Activated CD4-positive, alpha-beta T cell treated with anti-CD3 and anti-CD28 coated beads, Interleukin-2, amount 50 U/mL, for 24 hours (primary cell): ENCODE data around the gene TRNAU1AP.
"Not testable (repeated sequence)": the region's sequence is repeated elsewhere in the genome, so short reads cannot be mapped to it uniquely, and the experiment has no call there.

Source experiments
- DNase-seq, 2 donors: peaks; one replicate each; pipeline ENCODE4 v3.0.0-alpha.2; 2020; ENCODE audit warnings: low read depth in 1 of 2, low spot score in 1 of 2

Gene TRNAU1AP

DNA sequence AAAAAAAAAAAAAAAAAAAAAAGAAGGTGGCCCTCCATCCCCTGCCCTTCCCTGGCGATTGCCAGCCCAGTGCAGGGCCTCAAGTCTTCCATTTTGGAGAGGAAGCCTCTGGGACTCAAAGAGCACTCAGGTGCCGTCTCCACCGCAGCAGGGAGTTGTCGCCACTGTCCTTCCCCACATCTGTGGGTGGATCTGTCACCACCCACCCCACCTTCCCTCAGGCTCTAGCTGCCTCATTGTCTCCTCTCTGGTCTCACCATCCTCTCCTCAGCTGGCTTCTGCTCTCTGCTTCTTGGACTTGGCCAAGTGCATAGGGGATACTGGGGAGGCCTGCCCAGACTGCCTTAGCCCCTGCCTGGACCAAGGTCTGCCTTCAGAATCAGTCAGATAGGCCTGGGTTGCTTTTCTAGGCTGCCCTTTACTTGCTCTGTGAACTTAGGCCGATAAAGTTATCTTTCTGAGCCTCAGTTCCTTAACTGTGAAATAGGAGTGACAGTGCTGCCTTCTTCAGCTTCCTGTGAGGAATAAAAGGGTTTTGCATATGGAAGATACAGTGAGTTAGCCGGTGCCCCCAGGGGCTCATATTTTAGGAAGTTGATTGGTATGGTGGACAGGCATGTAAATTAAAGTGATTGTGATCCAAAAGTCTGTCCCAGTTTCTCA, 31.3 kb upstream of the TRNAU1AP start:
- no peak for DNase-seq

DNA sequence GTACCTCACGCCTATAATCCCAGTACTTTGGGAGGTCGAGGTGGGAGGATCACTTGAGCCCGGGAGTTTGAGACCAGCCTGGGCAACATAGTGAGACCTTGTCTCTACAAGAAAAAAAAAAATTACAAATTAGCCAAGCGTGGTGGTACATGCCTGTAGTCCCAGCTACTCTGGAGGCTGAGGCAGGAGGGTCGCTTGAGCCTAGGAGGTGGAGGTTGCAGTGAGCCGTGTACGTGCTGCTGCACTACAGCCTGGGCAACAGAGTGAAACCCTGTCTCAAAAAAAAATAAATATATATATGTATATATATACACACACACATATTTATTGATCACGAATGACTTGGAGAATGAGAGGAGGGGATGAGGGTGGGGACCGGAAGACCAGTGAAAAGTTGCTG, 30.3 kb upstream of the TRNAU1AP start:
- not testable (repeated sequence) for DNase-seq

DNA sequence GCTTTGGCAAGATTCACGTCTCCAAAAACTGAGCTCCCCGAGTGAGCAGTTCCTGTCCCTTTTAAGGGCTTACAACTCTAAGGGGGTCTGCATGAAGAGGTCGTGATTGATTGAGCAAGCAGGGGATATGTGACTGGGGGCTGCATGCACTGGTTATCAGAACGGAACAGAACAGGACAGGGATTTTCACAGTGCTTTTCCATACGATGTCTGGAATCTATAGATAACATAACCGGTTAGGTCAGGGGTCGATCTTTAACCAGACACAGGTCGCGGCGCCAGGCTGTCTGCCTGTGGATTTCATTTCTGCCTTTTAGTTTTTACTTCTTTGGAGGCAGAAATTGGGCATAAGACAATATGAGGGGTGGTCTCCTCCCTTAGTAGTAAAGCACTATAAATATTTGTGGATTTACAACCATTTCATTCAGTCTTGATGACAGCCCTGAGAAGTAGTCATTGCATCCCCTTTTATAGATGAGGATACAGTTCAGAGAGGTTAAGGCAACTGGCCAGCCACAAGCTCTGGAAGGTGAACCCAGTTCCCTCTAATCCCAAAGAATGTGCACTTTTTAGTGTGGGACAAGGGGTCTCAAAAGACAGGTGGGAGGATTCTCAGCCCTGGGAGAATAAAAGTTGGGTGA, 27.8 kb upstream of the TRNAU1AP start:
- not testable (repeated sequence) for DNase-seq

DNA sequence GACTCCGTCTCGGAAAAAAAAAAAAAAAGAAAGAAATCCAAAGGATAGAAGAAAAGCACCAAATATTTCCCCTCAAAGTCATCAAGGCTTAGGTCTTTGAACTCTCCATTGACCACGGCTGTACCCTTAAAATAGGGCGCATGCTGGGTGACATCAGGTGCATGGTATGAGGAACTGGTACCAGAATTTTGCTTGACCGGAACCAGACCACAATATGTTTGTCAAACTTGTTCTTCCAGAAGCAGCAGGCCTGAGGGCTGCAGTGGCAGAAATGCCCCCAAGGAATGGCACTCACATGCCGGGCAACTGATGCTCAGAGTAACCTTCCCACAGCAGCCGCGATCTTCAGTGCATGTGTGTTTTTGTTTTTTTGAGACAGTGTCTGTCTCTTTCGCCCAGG, 26.0 kb upstream of the TRNAU1AP start:
- DNase-seq = no peak

DNA sequence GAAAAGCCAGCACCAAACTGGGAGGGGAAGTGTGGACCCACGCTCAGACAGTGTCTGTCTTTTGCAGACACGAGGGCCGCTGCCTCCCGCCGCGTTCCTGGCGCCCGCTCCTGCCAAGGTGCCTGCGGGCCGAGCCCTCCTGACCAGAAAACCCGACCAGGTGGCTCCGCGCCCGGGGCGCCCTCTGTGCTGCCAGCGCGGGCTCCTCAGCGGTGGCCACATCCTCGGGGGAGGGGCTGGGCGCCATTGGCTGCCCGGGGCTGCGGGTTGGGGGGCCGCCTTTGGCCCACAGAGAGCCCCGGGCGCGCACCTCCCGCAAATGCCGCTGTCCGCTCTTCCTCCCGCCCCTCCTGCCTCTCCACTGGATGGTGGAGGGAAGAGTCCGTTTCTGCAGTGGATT, 22.4 kb upstream of the TRNAU1AP start:
- no peak for DNase-seq

DNA sequence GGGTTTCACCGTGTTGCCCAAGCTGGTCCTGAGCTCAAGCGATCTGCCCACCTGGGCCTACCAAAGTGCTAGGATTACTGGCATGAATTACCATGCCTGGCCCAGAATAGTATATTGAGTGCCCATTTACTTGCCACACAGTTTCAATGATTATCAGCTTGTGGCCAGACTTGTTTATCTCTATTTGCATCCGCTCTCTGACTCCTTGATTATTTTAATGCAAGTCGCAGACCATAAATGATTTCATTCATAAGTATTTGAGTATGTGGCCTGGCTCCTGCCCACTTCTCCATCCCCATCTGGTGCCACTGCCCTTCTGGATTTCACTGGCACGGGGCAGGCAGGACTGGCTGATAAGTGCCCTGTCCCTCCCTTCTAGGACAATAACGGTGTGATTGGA, 18.2 kb upstream of the TRNAU1AP start:
- DNase-seq = no peak

DNA sequence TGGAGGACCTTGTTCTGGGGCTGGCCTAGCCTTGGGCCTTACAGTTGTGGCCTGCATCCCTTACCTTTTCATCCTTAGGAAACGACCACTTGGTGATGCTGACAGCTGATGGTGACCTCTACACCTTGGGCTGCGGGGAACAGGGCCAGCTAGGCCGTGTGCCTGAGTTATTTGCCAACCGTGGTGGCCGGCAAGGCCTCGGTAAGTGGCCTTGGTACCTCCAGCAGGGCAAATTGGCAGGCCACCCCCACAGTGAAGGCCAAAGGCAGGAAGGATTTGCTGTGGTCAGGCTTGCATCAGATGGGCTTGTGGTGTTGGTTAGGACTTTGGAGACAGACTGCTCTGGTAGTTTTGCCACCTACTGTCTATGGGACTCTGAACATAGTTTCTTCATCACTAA, 17.7 kb upstream of the TRNAU1AP start:
- no peak for DNase-seq

DNA sequence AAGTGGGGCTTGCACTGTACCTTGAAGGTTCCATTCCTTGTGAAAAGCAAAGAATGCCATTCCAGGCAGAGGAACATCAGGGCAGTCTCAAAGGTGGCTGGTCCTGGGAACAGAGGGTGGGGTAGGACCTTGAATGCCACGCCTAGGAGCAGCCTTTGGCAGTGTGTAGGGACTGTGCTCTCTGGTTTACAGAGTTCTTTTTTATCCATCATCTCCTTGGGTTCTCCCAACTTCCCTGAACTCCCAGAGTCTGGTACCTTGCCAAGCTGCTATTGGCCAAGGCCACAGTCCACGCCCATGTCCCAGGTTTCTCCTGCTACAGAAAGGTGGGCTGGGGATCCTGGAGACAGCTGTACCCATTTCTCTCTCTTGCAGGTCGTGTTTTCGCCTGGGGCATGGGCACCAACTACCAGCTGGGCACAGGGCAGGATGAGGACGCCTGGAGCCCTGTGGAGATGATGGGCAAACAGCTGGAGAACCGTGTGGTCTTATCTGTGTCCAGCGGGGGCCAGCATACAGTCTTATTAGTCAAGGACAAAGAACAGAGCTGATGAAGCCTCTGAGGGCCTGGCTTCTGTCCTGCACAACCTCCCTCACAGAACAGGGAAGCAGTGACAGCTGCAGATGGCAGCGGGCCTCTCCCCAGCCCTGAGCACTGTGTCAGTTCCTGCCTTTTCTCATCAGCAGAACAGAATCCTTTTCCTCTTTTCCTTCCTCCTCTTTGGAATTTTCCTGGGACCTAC, 15.3 kb upstream of the TRNAU1AP start:
- no peak for DNase-seq

DNA sequence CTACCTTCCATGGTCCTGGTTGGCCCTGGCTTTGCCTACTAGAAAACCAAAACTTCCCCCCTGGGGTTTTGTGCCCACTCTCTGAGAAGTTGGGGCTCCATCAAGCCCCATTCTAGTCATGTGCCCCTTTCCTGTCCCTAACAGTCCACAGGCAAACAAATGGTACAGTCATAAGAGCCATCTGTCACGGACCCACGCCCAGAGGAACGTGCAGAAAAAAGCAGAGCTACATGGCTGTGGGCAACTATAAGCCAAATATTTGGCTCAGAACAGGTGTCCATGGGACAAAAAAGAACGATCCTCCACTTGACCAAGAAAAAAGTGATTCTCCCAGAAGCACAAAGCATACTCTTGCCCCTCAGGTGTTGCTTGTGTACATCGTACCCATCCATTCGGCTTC, 14.6 kb upstream of the TRNAU1AP start:
- no peak for DNase-seq

DNA sequence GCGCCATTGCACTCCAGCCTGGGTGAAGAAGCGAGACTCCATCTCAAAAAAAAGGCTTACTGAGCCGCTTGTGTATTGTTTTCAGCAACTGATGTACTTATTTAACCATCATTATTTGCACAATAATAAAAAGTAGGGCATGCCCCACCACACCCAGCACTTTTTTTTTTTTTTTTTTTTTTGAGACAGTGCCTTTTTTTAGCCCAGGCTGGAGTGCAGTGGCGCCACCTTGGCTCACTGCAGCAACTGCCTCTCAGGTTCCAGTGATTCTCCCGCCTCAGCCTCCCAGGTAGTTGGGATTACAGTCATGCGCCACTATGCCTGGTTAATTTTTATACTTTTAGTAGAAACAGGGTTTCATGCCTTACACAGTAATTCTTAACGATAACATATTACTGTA, 12.2 kb upstream of the TRNAU1AP start:
- DNase-seq = no peak

DNA sequence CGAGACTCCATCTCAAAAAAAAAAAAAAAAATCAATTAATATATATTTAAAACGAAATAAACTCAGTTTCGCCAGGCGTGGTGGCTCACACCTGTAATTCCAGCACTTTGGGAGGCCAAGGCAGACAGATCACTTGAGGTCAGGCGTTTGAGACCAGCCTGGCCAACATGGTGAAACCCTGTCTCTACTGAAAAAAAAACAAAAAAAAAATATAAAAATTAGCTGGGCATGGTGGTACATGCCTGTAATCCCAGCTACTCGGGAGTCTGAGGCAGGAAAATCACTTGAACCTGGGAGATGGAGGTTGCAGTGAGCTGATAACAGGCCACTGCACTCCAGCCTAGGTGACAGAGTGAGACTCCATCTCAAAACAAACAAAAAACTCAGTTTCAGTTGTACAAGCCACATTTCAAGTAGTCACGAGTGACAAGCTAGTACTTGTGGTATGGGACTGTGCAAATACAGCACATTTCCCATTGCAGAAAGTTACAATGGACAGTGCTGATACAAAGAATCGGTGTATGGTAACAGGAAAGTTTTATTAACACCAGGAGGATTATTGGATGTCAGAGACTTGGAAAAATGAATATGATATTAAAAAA, 11.4 kb upstream of the TRNAU1AP start:
- DNase-seq = not testable (repeated sequence)

DNA sequence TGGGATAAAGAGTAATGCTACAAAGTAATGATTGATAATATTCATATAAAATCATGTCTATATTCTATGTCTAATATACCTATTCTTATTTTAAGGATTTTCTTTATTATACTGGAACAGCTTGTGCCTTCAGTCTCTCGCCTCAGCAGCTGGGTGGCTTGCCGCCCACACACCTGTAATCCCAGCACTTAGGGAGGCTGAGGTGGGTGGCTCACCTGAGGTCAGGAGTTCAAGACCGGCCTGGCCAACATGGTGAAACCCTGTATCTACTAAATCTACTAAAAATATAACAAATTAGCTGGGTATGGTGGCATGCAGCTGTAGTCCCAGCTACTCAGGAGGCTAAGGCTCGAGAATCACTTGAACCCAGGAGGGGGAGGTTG, 7.6 kb upstream of the TRNAU1AP start:
- DNase-seq = no peak

DNA sequence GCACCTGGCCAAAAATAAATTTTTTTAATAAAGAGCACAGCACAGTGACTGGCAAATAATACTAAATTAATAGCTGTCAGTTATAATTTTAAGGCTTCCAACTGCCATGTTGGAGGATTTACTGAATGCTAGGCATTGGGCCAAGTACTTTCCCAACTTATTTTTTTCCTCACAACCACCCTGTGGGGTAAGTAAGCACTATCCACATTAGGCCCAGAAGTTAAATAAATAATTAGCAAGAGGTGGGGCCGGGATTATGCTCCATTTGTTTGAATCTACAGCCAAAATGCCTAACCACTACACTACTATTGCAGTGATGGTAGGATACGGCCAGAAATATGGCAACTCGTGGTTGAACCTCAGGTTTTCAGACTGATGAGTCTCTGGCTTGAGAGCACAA, 4.6 kb upstream of the TRNAU1AP start:
- DNase-seq = no peak

DNA sequence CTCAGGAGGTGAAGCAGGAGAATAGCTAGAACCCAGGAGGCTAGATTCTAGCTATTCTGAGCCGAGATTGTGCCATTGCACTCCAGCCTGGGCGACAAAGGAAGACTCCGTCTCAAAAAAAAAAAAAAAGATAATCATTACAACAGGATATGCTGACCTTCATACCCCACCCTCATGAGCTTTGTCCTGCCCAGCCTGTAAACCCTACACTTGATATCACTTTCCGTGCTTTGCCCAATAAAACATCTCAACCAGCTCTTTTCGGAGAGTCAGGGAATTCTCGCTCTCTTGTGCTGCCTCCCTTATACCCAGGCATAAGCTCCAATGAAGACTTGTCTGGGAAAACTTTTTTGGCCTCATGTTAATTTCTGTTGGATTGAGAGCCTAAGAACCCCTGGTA, 1.5 kb upstream of the TRNAU1AP start:
- DNase-seq = no peak

DNA sequence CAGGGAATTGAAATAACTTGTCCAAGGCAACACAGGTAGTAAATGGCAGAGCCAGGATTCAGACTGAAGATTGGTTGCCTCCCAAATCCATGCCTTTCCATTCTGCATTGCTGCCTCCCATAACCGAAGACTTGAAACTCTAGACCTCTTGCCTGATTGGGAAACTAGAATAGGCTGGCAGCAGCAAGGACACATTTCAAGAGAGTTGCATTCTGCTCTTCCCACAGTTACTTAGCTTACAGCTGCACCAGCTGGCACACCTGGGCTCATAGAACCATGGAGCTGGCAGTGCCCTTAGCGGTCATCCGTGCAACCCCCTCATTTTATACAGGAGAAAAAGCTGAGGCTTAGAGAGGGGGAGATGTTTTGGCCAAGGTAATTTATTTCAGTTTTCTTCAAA, 8.0 kb downstream of the TRNAU1AP start:
- DNase-seq = no peak

DNA sequence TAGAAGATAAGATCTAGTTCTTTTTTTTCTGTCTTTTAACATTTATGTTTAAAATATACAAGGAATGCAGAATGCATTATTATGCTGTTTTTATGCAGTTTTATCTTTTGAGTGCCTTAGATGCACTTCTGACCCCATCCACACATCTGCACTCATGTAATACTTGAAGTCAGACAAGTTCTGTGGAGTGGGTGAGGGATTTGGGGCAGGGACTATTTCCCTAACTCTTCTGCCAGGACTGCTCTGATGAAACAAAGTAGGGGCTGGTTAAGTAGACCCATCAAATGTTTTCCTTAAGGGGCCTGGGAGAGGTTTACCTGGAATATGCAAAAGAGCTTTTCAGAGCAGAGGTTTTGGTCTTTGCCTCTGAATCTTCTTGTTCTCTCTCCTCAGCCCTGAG, 11.4 kb downstream of the TRNAU1AP start:
- DNase-seq = no peak

DNA sequence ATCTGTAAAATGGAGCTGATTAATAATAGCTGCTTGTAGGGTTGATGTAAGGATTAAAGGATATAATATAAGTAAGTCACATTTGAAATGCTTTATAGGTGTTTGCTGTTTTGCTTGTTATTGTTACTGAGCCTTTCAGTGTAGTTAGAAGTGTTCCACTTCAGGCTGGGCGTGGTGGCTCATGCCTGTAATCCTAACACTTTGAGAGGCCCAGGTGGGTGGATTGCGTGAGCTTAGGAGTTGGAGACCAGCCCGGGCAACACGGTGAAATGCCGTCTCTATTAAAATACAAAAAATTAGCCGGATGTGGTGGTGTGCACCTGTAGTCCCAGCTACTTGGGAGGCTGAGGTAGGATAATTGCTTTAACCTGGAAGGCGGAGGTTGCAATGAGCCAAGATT, 12.2 kb downstream of the TRNAU1AP start:
- DNase-seq = no peak

DNA sequence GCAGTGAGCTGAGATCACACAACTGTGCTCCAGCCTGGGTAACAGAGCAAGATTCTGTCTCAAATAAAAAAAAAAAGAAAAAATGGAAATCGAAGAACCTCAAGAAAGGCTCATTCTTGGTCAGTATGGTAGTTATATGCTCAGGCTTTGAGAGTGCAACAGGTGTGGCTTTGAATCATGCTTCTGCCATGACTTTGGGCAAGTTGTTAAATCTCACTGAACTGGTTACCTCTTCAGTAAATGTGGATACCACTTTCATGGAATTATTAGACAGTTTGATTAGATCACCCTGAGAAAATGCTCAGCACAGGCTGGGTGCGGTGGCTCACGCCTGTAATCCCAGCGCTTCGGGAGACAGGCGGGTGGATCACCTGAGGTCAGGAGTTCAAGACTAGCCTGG, 12.8 kb downstream of the TRNAU1AP start:
- DNase-seq = no peak

DNA sequence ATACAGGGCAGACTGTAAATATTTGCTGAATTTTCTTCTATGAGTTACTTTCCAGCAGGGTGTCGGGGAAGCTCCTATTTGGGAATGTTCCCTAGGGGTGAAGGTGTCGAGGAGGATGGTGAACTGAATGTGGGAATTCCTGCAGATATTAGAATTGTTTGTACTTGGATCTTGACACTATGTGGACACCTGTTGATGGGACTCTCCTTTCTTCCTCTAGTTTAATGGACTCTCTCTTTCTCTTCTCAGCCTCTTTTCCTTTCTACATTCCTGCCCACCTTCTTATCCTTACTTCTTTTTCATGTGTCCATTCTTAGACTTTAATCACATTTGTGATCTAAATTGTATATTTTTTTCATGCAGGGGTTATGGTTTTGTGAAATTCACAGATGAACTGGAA, 14.0 kb downstream of the TRNAU1AP start:
- no peak for DNase-seq

DNA sequence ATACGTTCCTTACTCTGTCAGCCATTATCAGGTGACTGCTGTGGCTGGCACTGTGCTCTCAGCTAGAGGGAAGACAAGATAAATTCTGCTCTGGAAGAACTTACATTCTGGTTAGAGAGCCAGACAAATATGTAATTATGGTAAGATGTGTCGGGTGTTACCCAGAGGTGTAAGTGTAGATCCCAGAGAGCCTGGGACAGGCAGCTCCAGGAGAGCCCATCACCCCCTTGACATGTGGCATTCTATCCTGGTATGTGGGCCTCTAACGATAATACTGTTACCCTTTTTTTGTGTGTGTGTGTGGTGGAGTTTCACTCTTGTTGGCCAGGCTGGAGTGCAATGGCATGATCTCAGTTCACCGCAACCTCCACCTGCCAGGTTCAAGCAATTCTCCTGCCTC, 19.0 kb downstream of the TRNAU1AP start:
- no peak for DNase-seq

DNA sequence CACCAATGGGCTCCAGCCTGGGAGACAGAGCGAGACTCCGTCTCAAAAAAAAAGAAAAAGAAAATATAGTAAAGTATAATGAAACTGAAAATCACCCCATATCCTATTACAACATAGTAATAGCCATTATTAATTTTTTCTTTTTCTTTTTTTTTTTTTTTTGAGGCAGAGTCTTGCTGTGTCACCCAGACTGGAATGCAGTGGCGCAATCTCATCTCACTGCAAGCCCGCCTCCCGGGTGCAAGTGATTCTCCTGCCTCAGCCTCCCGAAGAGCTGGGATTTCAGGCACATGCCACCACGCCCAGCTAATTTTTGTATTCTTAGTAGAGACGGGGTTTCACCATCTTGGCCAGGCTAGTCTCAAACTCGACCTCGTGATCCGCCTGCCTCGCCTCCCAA, 20.0 kb downstream of the TRNAU1AP start:
- DNase-seq = not testable (repeated sequence)

DNA sequence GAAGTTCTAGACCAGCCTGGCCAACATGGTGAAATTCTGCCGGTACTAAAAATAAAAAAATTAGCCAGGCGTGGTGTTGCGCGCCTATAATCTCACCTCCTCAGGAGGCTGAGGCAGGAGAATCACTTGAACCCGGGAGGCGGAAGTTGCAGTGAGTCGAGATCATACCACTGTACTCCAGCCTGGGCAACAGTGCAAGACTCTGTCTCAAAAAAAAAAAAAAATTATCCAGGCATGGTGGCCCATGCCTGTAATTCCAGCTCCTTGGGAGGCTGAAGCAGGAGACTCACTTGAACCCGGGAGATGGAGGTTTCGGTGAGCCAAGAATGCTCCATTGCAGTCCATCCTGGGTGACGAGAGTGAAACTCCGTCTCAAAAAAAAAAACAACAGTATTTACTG, 20.7 kb downstream of the TRNAU1AP start:
- DNase-seq = no peak
